GM08714 (cell line): ENCODE results near the gene ALPK1.

Experiments
- H3K4me3 ChIP-seq: fragments of 200-500 bp; sonication (Bioruptor generic); 2 replicates; pipeline ENCODE4 v1.5.1; 2014; ENCODE audit warnings: mild to moderate bottlenecking, low read length, inconsistent platforms
- ZNF274 ChIP-seq: IDR thresholded peaks from 2 replicates; pipeline ENCODE4 v1.6.1; 2012; ENCODE audit warnings: mild to moderate bottlenecking, low read depth, low read length

ALPK1 gene

GRCh38 chr4:112279025-112279881, 17.9 kb upstream of the ALPK1 start:
- no peak for TF ChIP-seq ZNF274
- peak overlapping the region; percentile 74 for H3K4me3 ChIP-seq

- no peak for TF ChIP-seq ZNF274
- peak overlapping the region; percentile 74 for H3K4me3 ChIP-seq
Measured at GRCh38 chr4:112279882-112280315, 17.3 kb upstream of the ALPK1 start.

DNA sequence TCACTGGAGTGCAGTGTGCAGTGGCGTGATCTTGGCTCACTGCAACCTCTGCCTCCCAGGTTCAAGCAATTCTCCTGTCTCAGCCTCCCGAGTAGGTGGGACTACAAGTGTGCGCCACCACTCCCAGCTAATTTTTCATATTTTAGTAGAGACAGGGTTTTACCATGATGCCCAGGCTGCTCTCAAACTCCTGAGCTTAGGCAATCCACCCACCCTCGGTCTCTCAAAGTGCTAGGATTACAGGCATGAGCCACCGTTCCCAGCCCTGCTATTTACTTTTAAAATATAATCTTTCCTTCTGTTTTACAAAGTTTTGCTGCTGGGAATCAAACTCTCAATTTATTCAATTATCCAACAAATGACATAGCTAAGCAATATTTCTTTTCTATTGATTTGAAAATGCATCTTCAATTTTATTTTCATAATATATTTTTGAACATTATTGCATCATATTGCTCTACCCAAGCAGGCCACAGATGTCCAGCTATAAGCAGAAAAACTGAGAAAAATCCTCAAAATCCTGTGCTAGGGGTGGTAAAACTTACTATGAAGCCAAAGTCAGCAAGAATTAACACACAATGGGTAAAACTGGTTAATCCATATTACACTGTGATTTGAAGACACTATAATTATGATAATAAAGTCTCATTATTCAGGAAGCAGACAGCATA, 16.6 kb upstream of the ALPK1 start:
- peak overlapping the region; percentile 74 for H3K4me3 ChIP-seq
- no peak for TF ChIP-seq ZNF274

GRCh38 chr4:112281895-112282398, 15.2 kb upstream of the ALPK1 start:
- H3K4me3 ChIP-seq: peak overlapping the region; percentile 8; the same call in 1 of the 2 replicates

GRCh38 chr4:112282860-112283667, 14.1 kb upstream of the ALPK1 start:
- peak overlapping the region; percentile 97 for H3K4me3 ChIP-seq
- no peak for TF ChIP-seq ZNF274

- TF ChIP-seq ZNF274: no peak
- H3K4me3 ChIP-seq: peak overlapping the region; percentile 97
Measured at GRCh38 chr4:112284166-112284565, 13.0 kb upstream of the ALPK1 start.

- peak overlapping the region; percentile 97 for H3K4me3 ChIP-seq
- no peak for TF ChIP-seq ZNF274
Measured at GRCh38 chr4:112284662-112285411, 12.3 kb upstream of the ALPK1 start.

DNA sequence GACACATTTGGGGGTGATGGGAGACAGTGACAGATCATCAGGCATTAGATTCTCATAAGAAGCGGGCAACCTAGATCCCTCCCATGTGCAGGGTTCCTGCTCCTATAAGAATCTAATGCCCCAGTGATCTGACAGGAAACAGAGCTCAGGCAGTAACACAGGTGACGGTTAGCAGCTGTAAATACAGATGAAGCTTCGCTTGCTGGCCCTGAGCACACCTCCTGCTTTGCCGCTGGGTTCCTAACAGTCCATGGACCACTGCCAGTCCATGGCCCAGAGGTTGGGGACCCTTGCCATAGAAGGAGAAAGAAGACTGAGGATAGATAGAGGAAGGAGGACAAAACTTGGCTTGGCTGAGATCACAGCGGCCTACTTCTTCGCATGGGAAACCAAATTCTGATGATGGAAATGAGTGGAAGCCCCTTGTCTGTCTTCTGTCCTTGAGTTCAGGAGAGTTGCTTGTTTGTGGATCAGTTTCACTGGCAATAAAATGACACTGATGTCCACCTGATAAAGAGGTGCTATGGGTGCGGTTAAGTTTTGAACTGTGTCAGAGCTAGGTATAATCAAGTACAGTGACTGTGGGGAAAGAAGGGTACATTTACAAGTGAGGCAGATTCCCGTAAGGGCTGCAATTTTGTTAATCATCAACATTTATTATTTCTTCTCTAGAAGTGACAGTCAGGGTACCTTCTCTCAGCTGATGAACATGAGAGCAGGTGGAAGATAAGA, 9.7 kb upstream of the ALPK1 start:
- H3K4me3 ChIP-seq: peak overlapping the region; percentile 97; the same call in 1 of the 2 replicates
- TF ChIP-seq ZNF274: no peak

GRCh38 chr4:112288455-112288854, 8.7 kb upstream of the ALPK1 start:
- H3K4me3 ChIP-seq: no peak overlapping the region
- no peak for TF ChIP-seq ZNF274

- no peak for TF ChIP-seq ZNF274
- H3K4me3 ChIP-seq: no peak overlapping the region
Measured at GRCh38 chr4:112289407-112290253, 7.5 kb upstream of the ALPK1 start.

DNA sequence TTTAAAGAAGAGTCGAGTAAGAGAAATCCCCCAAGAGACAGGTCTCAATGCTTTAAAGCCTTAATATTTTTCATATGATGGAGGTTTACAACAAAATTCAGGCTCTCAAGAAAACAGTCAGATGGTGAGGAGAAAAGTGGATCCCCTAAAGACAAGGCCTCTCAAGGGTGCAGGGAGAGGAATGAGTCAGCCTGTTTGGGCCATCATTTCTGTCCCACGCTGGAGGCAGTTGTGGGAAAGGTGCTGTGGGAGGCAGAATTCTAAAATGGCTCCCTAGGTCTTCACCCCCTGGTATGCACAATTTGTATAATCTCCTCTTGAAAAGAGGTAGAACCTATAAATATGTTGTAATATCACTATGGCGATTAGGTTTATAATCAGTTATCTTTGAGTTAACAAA, 6.8 kb upstream of the ALPK1 start:
- TF ChIP-seq ZNF274: no peak

DNA sequence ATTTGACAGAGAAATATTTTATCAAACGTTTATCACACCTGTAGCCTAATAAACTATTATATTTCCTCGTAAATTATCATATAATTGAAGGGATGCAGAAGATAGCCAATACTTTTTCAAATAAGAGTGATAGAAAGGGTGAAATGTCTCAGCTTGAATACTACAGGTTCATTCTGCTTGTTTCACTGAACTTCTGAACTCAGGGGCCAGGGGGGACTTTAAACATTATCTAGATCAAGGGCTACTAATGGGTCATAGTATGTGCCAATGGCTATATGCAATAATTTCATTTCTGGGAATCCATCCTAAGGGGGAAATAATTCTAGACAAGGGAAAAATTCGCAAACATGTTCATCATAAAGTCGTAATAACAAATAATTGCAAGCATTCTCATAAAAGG, 2.6 kb downstream of the ALPK1 start:
- no peak for TF ChIP-seq ZNF274
- no peak overlapping the region for H3K4me3 ChIP-seq

More for the DNA sequence above, 6.8 kb upstream of the ALPK1 start:
- no peak overlapping the region for H3K4me3 ChIP-seq
